ENCODE data around the gene ZBTB25. TPM values are rescaled to one million over a fixed set of nuclear protein-coding genes. Genes with fewer than 3 reads are reported as not detected.

Gene ZBTB25
- polyA plus RNA-seq, 3 donors = 3.2 to 8.7 (median 3.9) TPM

- H3K4me2 ChIP-seq (replicated peaks; ENCODE audit: extremely low read depth, low read length, poor library complexity, severe bottlenecking) = peak within 1 kb of the TSS; percentile 76
- no peaks in the 10 kb centered on the region for H3K9me3 ChIP-seq (replicated peaks in 1 of 2; ENCODE audit: control insufficient read depth in 1 of 2, insufficient read depth in 1 of 2, low read length in 2 of 2)
- peaks cover 15 to 23% of the 10 kb centered on the region in 2 donors for H3K36me3 Mint-ChIP-seq
- intact Hi-C loops (cut with micrococcal nuclease) = no loop called here
- no peak for TF ChIP-seq CTCF (IDR thresholded peaks at IDR 0.05)
- H2AFZ ChIP-seq (ENCODE audit: insufficient read depth, low read depth, low read length, poor library complexity, severe bottlenecking) = peak within 1 kb of the TSS; percentile 46
- no peak within 1 kb of the TSS for H3K27ac Mint-ChIP-seq
- under 1% methylated on average over 68 of the region's 74 CpGs for WGBS (ENCODE audit: insufficient coverage)
- H3K27me3 ChIP-seq (ENCODE audit: control insufficient read depth in 2 of 2, insufficient read depth in 2 of 2, low read length in 2 of 2) = peaks cover 30 to 35% of the 10 kb centered on the region in 2 donors
- no peak within 1 kb of the TSS for H3K27ac ChIP-seq (ENCODE audit: low read depth in 1 of 2, low read length in 2 of 2)
- peak within 1 kb of the TSS; percentile 6 to 66 (median 14) for H3K4me3 ChIP-seq (replicated peaks in 1 of 3; ENCODE audit: low read depth in 2 of 3, low read length in 3 of 3)
- peaks cover 24 to 38% (median 31%) of the 10 kb centered on the region in 3 donors for H3K27me3 Mint-ChIP-seq (ENCODE audit: low read depth in 3 of 3)
- no peaks in the 10 kb centered on the region for H3K79me2 ChIP-seq (ENCODE audit: insufficient read depth, low read length)
- peaks cover 20% of the 10 kb centered on the region for H3K4me1 Mint-ChIP-seq
- H4K20me1 ChIP-seq (ENCODE audit: insufficient read depth, low read length) = no peaks in the 10 kb centered on the region
- H3K4me3 Mint-ChIP-seq = peak within 1 kb of the TSS; percentile 74 to 96
- peaks cover 17% of the 10 kb centered on the region in 2 donors for H3K4me1 ChIP-seq (ENCODE audit: control insufficient read depth in 1 of 2, insufficient read depth in 2 of 2, low read length in 2 of 2)
- H3K9ac ChIP-seq (ENCODE audit: insufficient read depth, low read length, poor library complexity, severe bottlenecking) = peak within 1 kb of the TSS; percentile 41
- H3K9me3 Mint-ChIP-seq = peaks cover 0 to 8% (median 2%) of the 10 kb centered on the region in 7 donors
- peaks cover 0 to 5% of the 10 kb centered on the region in 2 donors for H3K36me3 ChIP-seq (replicated peaks in 1 of 2; ENCODE audit: control insufficient read depth in 1 of 2, insufficient read depth in 2 of 2, low read length in 2 of 2)
- peak in 1 of 3 donors; percentile 7 for DNase-seq
Measured at GRCh38 chr14:64465191-64465822, 38.3 kb downstream of the ZBTB25 start, which contains the start of gene AKAP5. Gene AKAP5 (plus strand): TSS chr14:64465499. CDS start chr14:64468395, 2,896 bp downstream.

DNA sequence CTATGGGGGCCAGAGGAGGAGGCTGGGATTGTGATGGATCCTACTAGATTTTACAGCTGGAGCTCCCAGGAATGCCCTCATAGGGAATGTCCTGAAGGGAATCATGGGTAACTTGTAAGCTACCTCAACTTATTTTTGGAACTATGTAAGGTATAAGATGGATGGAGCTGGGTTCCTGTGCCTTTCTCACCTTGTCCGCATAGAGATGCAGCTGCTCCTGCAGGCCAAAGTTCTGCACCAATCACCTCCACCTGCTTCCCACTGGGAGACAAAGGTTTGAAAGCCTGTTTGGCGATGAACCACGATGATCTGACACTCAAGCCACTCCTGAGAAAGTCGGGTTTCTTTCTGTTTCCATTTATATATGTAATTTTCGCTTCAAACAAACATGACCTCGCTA is 39.0 kb downstream of the ZBTB25 start:
- Histone ChIP-seq H3K36me3 (replicated peaks in 1 of 2; ENCODE audit: control insufficient read depth in 1 of 2, insufficient read depth in 2 of 2, low read length in 2 of 2) (peaks cover 0 to 5% of the 10 kb centered on the region in 2 donors), H3K4me2 (replicated peaks; ENCODE audit: extremely low read depth, low read length, poor library complexity, severe bottlenecking) (peak overlapping the region; percentile 76), H3K27ac (ENCODE audit: low read depth in 1 of 2, low read length in 2 of 2) (no peak overlapping the region), H3K9ac (ENCODE audit: insufficient read depth, low read length, poor library complexity, severe bottlenecking) (no peak overlapping the region), H3K4me1 (ENCODE audit: control insufficient read depth in 1 of 2, insufficient read depth in 2 of 2, low read length in 2 of 2) (peaks cover 17 to 18% of the 10 kb centered on the region in 2 donors), H3K27me3 (ENCODE audit: control insufficient read depth in 2 of 2, insufficient read depth in 2 of 2, low read length in 2 of 2) (peaks cover 30 to 35% of the 10 kb centered on the region in 2 donors), H4K20me1 (ENCODE audit: insufficient read depth, low read length) (no peaks in the 10 kb centered on the region), H3K79me2 (ENCODE audit: insufficient read depth, low read length) (no peaks in the 10 kb centered on the region), H3K9me3 (replicated peaks in 1 of 2; ENCODE audit: control insufficient read depth in 1 of 2, insufficient read depth in 1 of 2, low read length in 2 of 2) (no peaks in the 10 kb centered on the region), H3K4me3 (replicated peaks in 1 of 3; ENCODE audit: low read depth in 2 of 3, low read length in 3 of 3) (peak overlapping the region in 2 of 3 experiments; percentile 14 to 66), H2AFZ (ENCODE audit: insufficient read depth, low read depth, low read length, poor library complexity, severe bottlenecking) (peak overlapping the region; percentile 46)
- DNase-seq = no peak
- no peak overlapping the region for H3K27ac Mint-ChIP-seq
- peaks cover 0 to 8% (median 2%) of the 10 kb centered on the region in 7 donors for H3K9me3 Mint-ChIP-seq
- intact Hi-C loops (cut with micrococcal nuclease) = no loop called here
- H3K27me3 Mint-ChIP-seq (ENCODE audit: low read depth in 3 of 3) = peaks cover 24 to 38% (median 31%) of the 10 kb centered on the region in 3 donors
- peaks cover 15 to 29% of the 10 kb centered on the region in 2 donors for H3K36me3 Mint-ChIP-seq
- H3K4me3 Mint-ChIP-seq = peak overlapping the region; percentile 74 to 91
- no peak for TF ChIP-seq CTCF (IDR thresholded peaks at IDR 0.05)
- no CpG with 5 or more reads among the region's 6 CpGs for WGBS (ENCODE audit: insufficient coverage)
- peaks cover 23% of the 10 kb centered on the region for H3K4me1 Mint-ChIP-seq

Measured in CD14-positive monocyte (primary cell).